Globus pallidus (tissue), 1 donor: ENCODE results near the gene HSF2BP.
"Not testable (repeated sequence)": the region's sequence is repeated elsewhere in the genome, so short reads cannot be mapped to it uniquely, and the experiment has no call there.

Experiments
- DNase-seq: peaks from one replicate; pipeline ENCODE4 v3.0.0-alpha.2; 2015; ENCODE audit warnings: low spot score

Gene HSF2BP

GRCh38 chr21:43516860-43517627 lies 142.2 kb downstream of the HSF2BP start:
- DNase-seq: not testable (repeated sequence)

GRCh38 chr21:43516295-43516847 lies 142.9 kb downstream of the HSF2BP start:
- not testable (repeated sequence) for DNase-seq

GRCh38 chr21:43514834-43515233 lies 144.5 kb downstream of the HSF2BP start:
- DNase-seq: not testable (repeated sequence)

GRCh38 chr21:43513023-43513422 lies 146.3 kb downstream of the HSF2BP start:
- DNase-seq: not testable (repeated sequence)

GRCh38 chr21:43511209-43511608 lies 148.1 kb downstream of the HSF2BP start:
- DNase-seq: not testable (repeated sequence)

GRCh38 chr21:43510669-43511068 lies 148.6 kb downstream of the HSF2BP start:
- not testable (repeated sequence) for DNase-seq

GRCh38 chr21:43503892-43504291 lies 155.4 kb downstream of the HSF2BP start:
- DNase-seq: not testable (repeated sequence)

- DNase-seq: not testable (repeated sequence)
Measured at GRCh38 chr21:43503075-43503750, 156.1 kb downstream of the HSF2BP start.

- not testable (repeated sequence) for DNase-seq
Measured at GRCh38 chr21:43502407-43503071, 156.7 kb downstream of the HSF2BP start.

- not testable (repeated sequence) for DNase-seq
Measured at GRCh38 chr21:43498924-43499323, 160.4 kb downstream of the HSF2BP start.

GRCh38 chr21:43498065-43498464 lies 161.2 kb downstream of the HSF2BP start:
- not testable (repeated sequence) for DNase-seq

GRCh38 chr21:43494279-43495012 lies 164.8 kb downstream of the HSF2BP start:
- not testable (repeated sequence) for DNase-seq

- not testable (repeated sequence) for DNase-seq
Measured at GRCh38 chr21:43493471-43493870, 165.8 kb downstream of the HSF2BP start.

- not testable (repeated sequence) for DNase-seq
Measured at GRCh38 chr21:43488235-43488634, 171.1 kb downstream of the HSF2BP start.

- DNase-seq: not testable (repeated sequence)
Measured at GRCh38 chr21:43486051-43486450, 173.2 kb downstream of the HSF2BP start.

GRCh38 chr21:43485016-43485415 lies 174.3 kb downstream of the HSF2BP start:
- DNase-seq: not testable (repeated sequence)

- not testable (repeated sequence) for DNase-seq
Measured at GRCh38 chr21:43479197-43479596, 180.1 kb downstream of the HSF2BP start.
